IPS DF 6.9 (cell line): Measurements from ENCODE around the gene MXRA8.
"Not testable (repeated sequence)": the region's sequence is repeated elsewhere in the genome, so short reads cannot be mapped to it uniquely, and the experiment has no call there.

Experiments used
- DNase-seq: peaks from one replicate; pipeline ENCODE4 v3.0.0-alpha.2; 2013; ENCODE audit warnings: low read depth, low spot score
- H3K27ac ChIP-seq: one replicate; pipeline ENCODE4 v1.5.1; 2013; ENCODE audit warnings: low read length, control low read depth
- H3K27me3 ChIP-seq: 2 replicates; pipeline ENCODE4 v1.6.1; 2013; ENCODE audit warnings: mild to moderate bottlenecking, low read length; ENCODE audit not compliant: control insufficient read depth, insufficient read depth
- H3K36me3 ChIP-seq: 2 replicates; pipeline ENCODE4 v1.6.1; 2013; ENCODE audit warnings: low read length; ENCODE audit not compliant: control insufficient read depth, insufficient read depth
- H3K4me1 ChIP-seq: 2 replicates; pipeline ENCODE4 v1.6.1; 2013; ENCODE audit warnings: low read length; ENCODE audit not compliant: control insufficient read depth, insufficient read depth
- H3K4me3 ChIP-seq: 2 replicates; pipeline ENCODE4 v1.5.1; 2013; ENCODE audit warnings: mild to moderate bottlenecking, low read length
- H3K9me3 ChIP-seq: 2 replicates; pipeline ENCODE4 v1.6.1; 2013; ENCODE audit warnings: low read length, inconsistent platforms; ENCODE audit not compliant: control insufficient read depth, insufficient read depth
- WGBS: extraction: QIAGEN DNeasy Blood & Tissue Kit; methylation state at CpG from one replicate; pipeline ENCODE4 v1.1.7; 2013; ENCODE audit warnings: mixed read lengths, missing lambda C conversion rate; ENCODE audit not compliant: insufficient read length, insufficient coverage; 5-methylcytosine and 5-hydroxymethylcytosine counted together

MXRA8 gene

DNA sequence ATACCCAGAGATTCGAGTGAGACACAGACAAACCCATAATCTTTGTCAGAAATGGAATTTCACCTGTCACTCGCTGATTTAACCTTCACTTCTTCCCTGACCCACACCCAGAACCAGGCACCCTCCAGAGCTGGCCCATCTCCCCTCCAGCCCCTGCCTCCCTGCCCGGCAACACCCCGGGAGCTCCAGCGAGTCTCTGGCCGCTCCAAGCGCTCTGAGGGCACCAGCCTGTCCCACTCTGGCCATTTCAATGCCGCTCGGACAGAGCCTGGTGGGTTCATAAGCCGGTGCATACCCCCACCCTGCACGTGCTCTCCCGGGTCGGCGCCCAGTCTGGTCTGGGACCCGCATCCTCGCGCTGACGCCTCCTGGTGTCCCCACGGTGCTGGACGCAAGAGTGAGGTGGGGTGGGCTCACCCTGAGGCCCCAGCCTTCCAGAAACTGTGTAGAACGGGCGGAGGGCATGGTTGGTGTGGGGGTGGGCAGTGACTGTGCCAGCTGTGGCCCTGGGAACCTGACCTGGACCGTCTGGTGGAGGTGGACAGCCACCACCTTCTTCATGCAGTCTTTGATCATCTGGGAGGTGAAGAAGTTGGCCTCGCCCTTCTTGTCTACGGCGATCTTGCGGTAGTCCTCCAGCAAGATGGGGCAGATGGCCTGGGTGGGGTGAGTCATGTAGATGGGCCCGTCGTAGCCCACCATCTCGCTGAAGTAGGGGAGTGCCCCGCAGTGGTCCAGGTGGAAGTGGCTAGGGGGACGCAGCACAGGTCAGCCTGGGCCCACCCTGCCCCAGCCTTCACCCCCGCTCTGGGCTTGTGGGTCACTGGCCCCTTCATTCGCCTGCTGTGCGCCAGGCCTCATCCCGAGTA, 39.3 kb downstream of the MXRA8 start:
- H3K4me3 ChIP-seq, result no peak overlapping the region
- WGBS, result no CpG with 5 or more reads among the region's 36 CpGs
- peaks cover 27% of the 10 kb centered on the region for H3K36me3 ChIP-seq
- H3K27ac ChIP-seq, result no peak overlapping the region
- no peaks in the 10 kb centered on the region for H3K9me3 ChIP-seq
- DNase-seq, result no peak
- H3K4me1 ChIP-seq, result 0 out of 2 replicates have a peak, but pooled peaks cover 2% of the 10 kb centered on the region
- no peaks in the 10 kb centered on the region for H3K27me3 ChIP-seq

DNA sequence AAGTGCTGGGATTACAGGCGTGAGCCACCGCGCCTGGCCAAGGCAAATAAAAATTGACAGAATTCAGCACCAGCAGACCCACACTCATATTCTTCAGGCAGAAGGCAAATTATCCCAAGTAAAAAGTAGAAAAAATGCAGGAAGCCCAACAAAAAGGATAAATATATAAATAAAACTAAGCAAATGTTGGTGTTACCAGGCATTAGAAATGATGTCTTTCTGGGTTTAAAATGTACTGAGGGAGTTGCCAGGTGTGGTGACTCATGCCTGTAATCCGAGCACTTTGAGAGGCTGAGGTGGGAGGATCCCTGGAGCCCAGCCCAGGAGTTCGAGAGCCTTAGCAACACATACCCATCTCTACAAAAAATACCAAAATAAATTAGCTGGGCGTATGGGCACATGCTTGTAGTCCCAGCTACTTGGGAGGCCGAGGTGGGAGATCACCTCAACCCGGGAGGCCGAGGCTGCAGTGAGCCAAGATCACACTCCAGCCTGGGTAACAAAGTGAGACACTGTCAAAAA, 40.2 kb downstream of the MXRA8 start:
- Histone ChIP-seq H3K36me3 (peaks cover 36% of the 10 kb centered on the region), H3K27me3 (no peaks in the 10 kb centered on the region), H3K4me3 (no peak overlapping the region), H3K4me1 (0 out of 2 replicates have a peak, but pooled peaks cover 2% of the 10 kb centered on the region), H3K9me3 (no peaks in the 10 kb centered on the region), H3K27ac (no peak overlapping the region)
- WGBS, result no CpG with 5 or more reads among the region's 9 CpGs
- DNase-seq, result no peak

DNA sequence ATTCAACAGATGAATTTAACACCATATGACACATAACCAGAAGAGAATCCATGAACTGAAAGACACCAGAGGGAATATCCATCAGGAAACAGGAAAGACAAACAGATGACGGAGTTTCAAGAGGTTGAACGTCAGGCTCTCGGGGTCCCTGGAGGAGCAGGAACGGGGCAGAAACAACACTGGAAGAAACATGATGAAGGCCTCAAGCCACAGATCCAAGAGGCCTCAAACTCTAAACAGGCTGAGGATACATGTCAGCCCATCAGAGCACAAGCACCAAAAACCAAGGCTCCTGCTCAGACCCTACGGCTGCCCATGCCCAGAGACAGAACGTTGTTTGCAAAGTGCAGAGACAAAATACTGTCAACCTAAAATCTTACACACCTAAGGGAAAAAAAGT, 40.9 kb downstream of the MXRA8 start:
- Histone ChIP-seq H3K27ac (no peak overlapping the region), H3K4me3 (no peak overlapping the region), H3K4me1 (0 out of 2 replicates have a peak, but pooled peaks cover 2% of the 10 kb centered on the region), H3K36me3 (peaks cover 43% of the 10 kb centered on the region), H3K27me3 (no peaks in the 10 kb centered on the region), H3K9me3 (no peaks in the 10 kb centered on the region)
- no CpG with 5 or more reads among the region's 6 CpGs for WGBS
- DNase-seq, result no peak

DNA sequence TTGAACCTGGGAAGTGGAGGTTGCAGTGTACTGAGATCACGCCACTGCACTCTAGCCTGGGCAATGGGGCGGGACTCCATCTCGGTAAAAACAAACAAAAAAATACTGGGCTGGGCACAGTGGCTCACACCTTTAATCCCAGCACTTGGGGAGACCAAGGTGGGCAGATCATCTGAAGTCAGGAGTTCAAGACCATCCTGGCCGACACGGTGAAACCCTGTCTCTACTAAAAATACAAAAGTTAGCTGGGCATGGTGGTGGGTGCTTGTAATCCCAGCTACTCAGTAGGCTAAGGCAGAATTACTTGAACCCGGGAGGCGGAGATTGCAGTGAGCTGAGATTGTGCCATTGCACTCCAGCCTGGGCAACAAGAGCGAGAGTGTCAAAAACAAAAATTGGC, 42.2 kb downstream of the MXRA8 start:
- H3K36me3 ChIP-seq, result peaks cover 48% of the 10 kb centered on the region
- not testable (repeated sequence) for H3K4me3 ChIP-seq, H3K9me3 ChIP-seq, H3K27ac ChIP-seq, DNase-seq, H3K27me3 ChIP-seq, H3K4me1 ChIP-seq
- no CpG with 5 or more reads among the region's 8 CpGs for WGBS

DNA sequence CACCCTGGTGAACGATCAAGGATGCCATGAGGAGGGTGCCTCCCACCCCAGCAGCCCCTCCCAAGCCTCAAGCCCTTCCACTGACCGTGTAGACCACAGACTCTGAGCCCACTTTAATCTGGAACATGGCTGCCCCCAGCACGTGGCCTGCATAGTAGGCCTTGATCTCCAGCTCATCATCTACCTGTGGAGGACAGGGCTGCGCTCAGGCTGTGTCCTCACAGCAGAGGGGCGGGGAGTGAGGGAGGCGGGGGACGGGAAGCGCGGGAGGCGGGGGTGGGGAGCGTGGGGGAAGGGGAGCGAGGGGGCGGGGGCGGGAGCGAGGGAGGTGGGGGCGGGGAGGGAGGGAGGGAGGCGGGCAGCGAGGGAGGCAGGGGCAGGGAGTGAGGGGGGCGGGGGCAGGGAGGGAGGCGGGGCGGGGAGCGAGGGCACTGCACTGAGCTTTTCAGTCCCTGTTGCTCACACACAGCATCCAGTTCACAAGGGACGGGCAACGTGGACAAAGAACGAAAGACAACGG, 42.9 kb downstream of the MXRA8 start:
- peaks cover 44% of the 10 kb centered on the region for H3K36me3 ChIP-seq
- H3K9me3 ChIP-seq, result no peaks in the 10 kb centered on the region
- no peak overlapping the region for H3K27ac ChIP-seq
- no peak for DNase-seq
- no peaks in the 10 kb centered on the region for H3K27me3 ChIP-seq
- WGBS, result no CpG with 5 or more reads among the region's 26 CpGs
- H3K4me1 ChIP-seq, result 0 out of 2 replicates have a peak, but pooled peaks cover 2% of the 10 kb centered on the region
- no peak overlapping the region for H3K4me3 ChIP-seq

DNA sequence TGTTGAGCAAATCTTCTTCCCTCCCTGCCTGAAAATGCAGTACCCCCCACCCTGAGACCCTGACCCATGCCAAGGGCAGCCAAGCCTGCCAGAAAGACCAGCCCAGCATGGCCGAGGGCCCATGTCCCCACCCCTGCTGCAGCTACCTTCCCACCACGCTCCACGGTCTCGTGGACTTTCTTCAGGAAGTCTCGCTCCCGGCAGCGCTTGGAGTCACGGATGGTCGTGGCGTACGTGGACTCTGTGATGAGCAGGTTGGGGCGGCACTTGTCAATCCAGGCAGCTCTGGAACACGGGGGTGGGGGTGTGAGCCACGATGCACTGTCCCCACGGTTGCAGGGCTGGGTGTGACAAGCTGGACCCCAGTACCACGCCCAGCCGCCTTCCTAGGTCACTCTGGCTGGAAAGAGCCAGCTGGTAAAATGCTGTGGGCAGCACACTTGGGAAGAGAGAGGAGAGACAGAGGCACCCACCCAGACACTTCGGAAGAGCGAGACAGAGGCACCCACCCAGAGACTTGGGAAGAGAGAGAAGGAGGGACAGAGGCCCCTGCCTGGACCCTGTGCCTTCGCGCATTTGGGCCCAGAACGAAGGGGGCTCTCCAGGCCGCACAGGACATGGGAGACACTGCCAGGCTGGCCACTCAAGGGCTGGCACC, 43.5 kb downstream of the MXRA8 start:
- H3K27me3 ChIP-seq, result no peaks in the 10 kb centered on the region
- no CpG with 5 or more reads among the region's 23 CpGs for WGBS
- no peaks in the 10 kb centered on the region for H3K9me3 ChIP-seq
- H3K36me3 ChIP-seq, result peaks cover 43% of the 10 kb centered on the region
- no peak overlapping the region for H3K4me3 ChIP-seq
- no peak overlapping the region for H3K27ac ChIP-seq
- DNase-seq, result no peak
- H3K4me1 ChIP-seq, result 0 out of 2 replicates have a peak, but pooled peaks cover 2% of the 10 kb centered on the region

DNA sequence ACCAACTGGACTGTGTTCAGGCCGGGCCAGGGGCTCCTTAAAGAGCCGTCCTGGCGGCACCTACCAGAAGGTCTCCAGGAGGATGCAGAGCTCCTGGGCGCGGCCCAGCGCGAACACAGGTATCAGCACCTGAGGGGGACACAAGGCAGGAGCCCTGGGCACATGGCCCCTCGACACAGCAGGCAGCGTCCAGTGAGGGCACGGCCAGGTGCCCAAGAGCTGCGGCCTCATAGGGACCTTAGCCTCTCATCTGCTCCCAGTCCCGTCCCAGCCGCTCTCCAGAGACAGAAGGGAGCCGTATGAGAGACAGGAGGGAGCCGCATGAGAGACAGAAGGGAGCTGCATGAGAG, 44.1 kb downstream of the MXRA8 start:
- no peaks in the 10 kb centered on the region for H3K9me3 ChIP-seq
- no CpG with 5 or more reads among the region's 15 CpGs for WGBS
- peaks cover 6% of the 10 kb centered on the region; the same call in 1 of the 2 replicates for H3K4me1 ChIP-seq
- peaks cover 41% of the 10 kb centered on the region for H3K36me3 ChIP-seq
- no peak for DNase-seq
- H3K27me3 ChIP-seq, result no peaks in the 10 kb centered on the region
- no peak overlapping the region for H3K27ac ChIP-seq
- no peak overlapping the region for H3K4me3 ChIP-seq

DNA sequence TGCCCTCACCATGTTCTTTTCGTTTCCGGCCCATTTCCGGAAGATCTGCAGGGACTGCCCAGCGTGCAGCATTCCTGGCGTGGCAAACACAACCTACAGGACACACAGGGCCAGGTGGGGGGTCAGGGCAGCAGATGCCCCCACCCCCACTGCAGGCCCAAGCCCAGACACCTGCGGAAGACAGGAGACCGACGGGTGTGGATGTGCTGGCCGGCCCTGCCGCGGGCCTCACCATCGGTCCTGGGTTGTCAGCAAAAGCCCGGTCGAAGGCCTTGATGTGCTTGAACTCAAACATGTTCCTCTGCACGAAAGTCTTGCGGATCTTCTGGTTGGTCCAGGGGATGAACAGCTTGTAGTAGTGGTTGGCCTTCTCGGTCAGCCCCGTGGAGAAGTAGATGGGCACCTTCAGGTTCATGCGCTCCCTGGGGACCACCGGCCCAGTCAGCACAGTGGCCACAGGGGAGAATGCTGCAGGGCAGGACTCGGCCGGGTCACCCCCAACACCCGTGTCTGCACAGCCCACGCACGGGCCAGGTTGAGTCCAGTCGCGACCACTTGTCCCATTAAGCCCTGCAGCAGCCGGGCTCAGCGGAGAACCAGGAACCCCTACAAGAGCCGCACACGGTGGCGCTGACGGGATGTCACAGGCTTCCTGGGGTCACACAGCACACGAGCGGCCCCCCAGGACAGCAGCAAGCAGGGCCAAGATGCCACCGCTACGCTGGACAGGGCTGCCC, 44.7 kb downstream of the MXRA8 start:
- no peak overlapping the region for H3K27ac ChIP-seq
- WGBS, result no CpG with 5 or more reads among the region's 37 CpGs
- peaks cover 36% of the 10 kb centered on the region for H3K36me3 ChIP-seq
- DNase-seq, result no peak
- H3K27me3 ChIP-seq, result no peaks in the 10 kb centered on the region
- H3K9me3 ChIP-seq, result no peaks in the 10 kb centered on the region
- H3K4me3 ChIP-seq, result no peak overlapping the region
- H3K4me1 ChIP-seq, result peaks cover 6% of the 10 kb centered on the region; the same call in 1 of the 2 replicates

DNA sequence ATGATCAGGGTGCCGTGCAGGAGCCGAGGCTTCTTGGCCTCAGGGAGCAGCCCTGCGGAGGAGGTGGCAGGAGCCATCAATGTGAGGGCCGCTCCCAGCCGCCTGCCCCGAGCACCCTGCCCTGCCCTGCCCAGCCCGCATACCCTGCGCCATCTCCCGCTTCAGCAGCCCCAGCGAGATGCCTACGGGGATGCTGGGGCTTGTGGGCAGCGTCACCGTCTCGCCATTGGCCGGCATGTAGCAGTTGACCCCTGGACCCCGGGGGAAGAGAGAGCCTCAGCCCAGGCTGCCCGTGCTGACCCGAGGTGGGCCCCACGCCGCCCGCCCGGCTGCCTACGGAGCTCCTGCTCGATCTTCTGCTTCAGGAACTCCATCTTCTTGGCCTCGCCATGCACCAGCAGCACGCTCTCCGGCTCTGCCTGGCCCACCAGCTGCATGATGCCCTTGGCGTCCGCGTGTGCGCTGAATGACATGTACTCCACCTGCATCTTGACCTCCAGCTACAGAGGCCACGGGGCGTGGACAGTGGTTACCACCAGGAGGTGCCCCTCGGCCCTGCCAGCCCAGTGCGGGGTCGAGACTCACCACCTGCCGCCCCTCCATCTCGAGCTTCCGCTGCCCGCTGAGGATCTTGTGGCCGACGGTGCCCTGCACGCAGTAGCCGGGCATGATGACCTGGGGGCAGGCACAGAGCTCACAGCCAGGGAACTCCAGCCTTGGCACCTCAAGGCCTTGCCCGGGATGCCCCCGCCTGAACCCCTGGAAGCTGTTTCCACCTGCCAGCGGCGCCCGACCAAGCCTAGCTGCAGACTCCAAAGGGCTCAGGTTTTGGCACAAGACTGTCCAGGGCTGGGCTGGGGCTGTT, 45.7 kb downstream of the MXRA8 start:
- Histone ChIP-seq H3K27ac (no peak overlapping the region), H3K9me3 (no peaks in the 10 kb centered on the region), H3K36me3 (peaks cover 36% of the 10 kb centered on the region), H3K27me3 (no peaks in the 10 kb centered on the region), H3K4me3 (no peak overlapping the region), H3K4me1 (peaks cover 6% of the 10 kb centered on the region; the same call in 1 of the 2 replicates)
- WGBS, result no CpG with 5 or more reads among the region's 49 CpGs
- DNase-seq, result no peak
